ENCODE measurements around the gene SVIL. TPM values are rescaled to one million over a fixed set of nuclear protein-coding genes. Genes with fewer than 3 reads are reported as not detected.
"Not testable (repeated sequence)": the region's sequence is repeated elsewhere in the genome, so short reads cannot be mapped to it uniquely, and the experiment has no call there.

Gene SVIL
- polyA plus RNA-seq, 1 experiment: 5.7 TPM

GRCh38 chr10:29450405-29450804, 184.4 kb downstream of the SVIL start:
- no peak for TF ChIP-seq CTCF (IDR thresholded peaks at IDR 0.05; ENCODE audit: insufficient read depth, low read depth, low read length)
- no peaks in the 10 kb centered on the region for H3K27me3 ChIP-seq (ENCODE audit: control insufficient read depth, insufficient read depth, low read length)
- peaks cover 5% of the 10 kb centered on the region; the same call in 1 of the 2 replicates for H3K36me3 ChIP-seq (ENCODE audit: control insufficient read depth, insufficient read depth, low read length)
- DNase-seq (ENCODE audit: low read depth): no peak
- POLR2A ChIA-PET: no interaction called here
- no peak overlapping the region for H3K4me3 ChIP-seq (ENCODE audit: low read depth, low read length)
- CTCF ChIA-PET: interaction anchor here (1.3 to 1.6 kb wide), 2 partner anchors 19 to 64 kb away, joined by 3 to 6 read pairs; no protein-coding TSS in a partner anchor

- DNase-seq (ENCODE audit: low read depth); H3K27me3 ChIP-seq (ENCODE audit: control insufficient read depth, insufficient read depth, low read length); H3K36me3 ChIP-seq (ENCODE audit: control insufficient read depth, insufficient read depth, low read length); POLR2A ChIA-PET; H3K4me3 ChIP-seq (ENCODE audit: low read depth, low read length): not testable (repeated sequence)
- TF ChIP-seq CTCF (IDR thresholded peaks at IDR 0.05; ENCODE audit: insufficient read depth, low read depth, low read length): peak; percentile 75
- CTCF ChIA-PET: interaction anchor here (0.6 to 3.0 kb wide), 29 partner anchors 9 to 1768 kb away, joined by 3 to 17 read pairs (median 4); partner anchors contain the start of gene BAMBI
These were observed 185.8 kb downstream of the SVIL start for GRCh38 chr10:29448756-29449592.

GRCh38 chr10:29448125-29448524, 186.6 kb downstream of the SVIL start:
- ChIA-PET POLR2A (no interaction called here), CTCF (interaction anchor here (0.6 to 3.0 kb wide), 27 partner anchors 8 to 1767 kb away, joined by 3 to 17 read pairs (median 4); partner anchors contain the start of gene BAMBI)
- H3K36me3 ChIP-seq (ENCODE audit: control insufficient read depth, insufficient read depth, low read length): peaks cover 5% of the 10 kb centered on the region; the same call in 1 of the 2 replicates
- no peak for TF ChIP-seq CTCF (IDR thresholded peaks at IDR 0.05; ENCODE audit: insufficient read depth, low read depth, low read length)
- no peaks in the 10 kb centered on the region for H3K27me3 ChIP-seq (ENCODE audit: control insufficient read depth, insufficient read depth, low read length)
- no peak overlapping the region for H3K4me3 ChIP-seq (ENCODE audit: low read depth, low read length)
- DNase-seq (ENCODE audit: low read depth): no peak

GRCh38 chr10:29446327-29446726, 188.4 kb downstream of the SVIL start:
- Histone ChIP-seq H3K36me3 (ENCODE audit: control insufficient read depth, insufficient read depth, low read length) (peaks cover 2% of the 10 kb centered on the region; the same call in 1 of the 2 replicates), H3K27me3 (ENCODE audit: control insufficient read depth, insufficient read depth, low read length) (no peaks in the 10 kb centered on the region), H3K4me3 (ENCODE audit: low read depth, low read length) (no peak overlapping the region)
- ChIA-PET POLR2A (no interaction called here), CTCF (interaction anchor here (0.6 to 1.5 kb wide), 9 partner anchors 10 to 244 kb away, joined by 3 to 7 read pairs (median 3); no protein-coding TSS in a partner anchor)
- TF ChIP-seq CTCF (IDR thresholded peaks at IDR 0.05; ENCODE audit: insufficient read depth, low read depth, low read length): no peak
- no peak for DNase-seq (ENCODE audit: low read depth)

- no peaks in the 10 kb centered on the region for H3K36me3 ChIP-seq (ENCODE audit: control insufficient read depth, insufficient read depth, low read length)
- no peaks in the 10 kb centered on the region for H3K27me3 ChIP-seq (ENCODE audit: control insufficient read depth, insufficient read depth, low read length)
- POLR2A ChIA-PET: no interaction called here
- no peak for TF ChIP-seq CTCF (IDR thresholded peaks at IDR 0.05; ENCODE audit: insufficient read depth, low read depth, low read length)
- DNase-seq (ENCODE audit: low read depth): no peak
- no peak overlapping the region for H3K4me3 ChIP-seq (ENCODE audit: low read depth, low read length)
- CTCF ChIA-PET: no interaction called here
These were observed 190.8 kb downstream of the SVIL start for GRCh38 chr10:29443745-29444523.

Measured in BJ (cell line).